Activated CD4-positive, alpha-beta T cell treated with anti-CD3 and anti-CD28 coated beads, Interleukin-2, amount 10 ng/mL, durations not matched to agents 24 days and 14 days (primary cell): ENCODE data around the gene XXYLT1. TPM values are rescaled to one million over a fixed set of nuclear protein-coding genes. Genes with fewer than 3 reads are reported as not detected.
"Not testable (repeated sequence)": the region's sequence is repeated elsewhere in the genome, so short reads cannot be mapped to it uniquely, and the experiment has no call there.

Experiments used
- DNase-seq: peaks from one replicate; pipeline ENCODE4 v3.0.0; 2022
- H3K27ac Mint-ChIP-seq: one replicate; pipeline ENCODE4 v1.8.0; 2022; ENCODE audit warnings: mild to moderate bottlenecking, mixed read lengths
- H3K27me3 Mint-ChIP-seq: one replicate; pipeline ENCODE4 v1.8.0; 2022; ENCODE audit warnings: mixed read lengths
- H3K36me3 Mint-ChIP-seq: one replicate; pipeline ENCODE4 v1.8.0; 2022; ENCODE audit warnings: low read depth, mild to moderate bottlenecking, mixed read lengths
- H3K4me1 Mint-ChIP-seq: one replicate; pipeline ENCODE4 v1.8.0; 2021; ENCODE audit warnings: mixed read lengths
- H3K4me3 Mint-ChIP-seq: one replicate; pipeline ENCODE4 v1.8.0; 2022; ENCODE audit warnings: mild to moderate bottlenecking, moderate library complexity, mixed read lengths
- H3K9me3 Mint-ChIP-seq: one replicate; pipeline ENCODE4 v1.8.0; 2021; ENCODE audit warnings: mixed read lengths
- intact Hi-C: fragments of 100-400 bp; cut with micrococcal nuclease; formaldehyde crosslinking; loops from one replicate; pipeline ENCODE4 v1.15.1; 2023
- total RNA-seq: library from RNA; stranded (reverse); gene quantifications from 2 replicates; pipeline ENCODE4 v1.2.3, GENCODE V29; 2022

The XXYLT1 gene
- total RNA-seq, 1 donor from 2014 or later = 17.4 TPM

GRCh38 chr3:195063581-195064193 lies 207.3 kb downstream of the XXYLT1 start:
- Mint-ChIP-seq H3K9me3 (no peaks in the 10 kb centered on the region), H3K36me3 (no peaks in the 10 kb centered on the region), H3K4me3 (no peak overlapping the region), H3K4me1 (no peaks in the 10 kb centered on the region), H3K27ac (no peak overlapping the region), H3K27me3 (no peaks in the 10 kb centered on the region)
- no peak for DNase-seq
- intact Hi-C loops = no loop called here

- H3K27me3 Mint-ChIP-seq = no peaks in the 10 kb centered on the region
- no peak overlapping the region for H3K27ac Mint-ChIP-seq
- H3K4me3 Mint-ChIP-seq = no peak overlapping the region
- no peaks in the 10 kb centered on the region for H3K4me1 Mint-ChIP-seq
- no peaks in the 10 kb centered on the region for H3K36me3 Mint-ChIP-seq
- intact Hi-C loops = no loop called here
- DNase-seq = no peak
- no peaks in the 10 kb centered on the region for H3K9me3 Mint-ChIP-seq
These were observed 208.0 kb downstream of the XXYLT1 start for GRCh38 chr3:195062866-195063540.

- no peak for DNase-seq
- Mint-ChIP-seq H3K4me1 (no peaks in the 10 kb centered on the region), H3K36me3 (no peaks in the 10 kb centered on the region), H3K9me3 (no peaks in the 10 kb centered on the region), H3K27me3 (no peaks in the 10 kb centered on the region), H3K4me3 (no peak overlapping the region), H3K27ac (no peak overlapping the region)
- intact Hi-C loops = no loop called here
These were observed 209.0 kb downstream of the XXYLT1 start for GRCh38 chr3:195061756-195062655.

- no peak overlapping the region for H3K27ac Mint-ChIP-seq
- no peaks in the 10 kb centered on the region for H3K36me3 Mint-ChIP-seq
- H3K9me3 Mint-ChIP-seq = no peaks in the 10 kb centered on the region
- H3K27me3 Mint-ChIP-seq = no peaks in the 10 kb centered on the region
- intact Hi-C loops = no loop called here
- no peak for DNase-seq
- no peak overlapping the region for H3K4me3 Mint-ChIP-seq
- no peaks in the 10 kb centered on the region for H3K4me1 Mint-ChIP-seq
These were observed 210.2 kb downstream of the XXYLT1 start for GRCh38 chr3:195060531-195061291.

- no peaks in the 10 kb centered on the region for H3K27me3 Mint-ChIP-seq
- intact Hi-C loops = no loop called here
- no peaks in the 10 kb centered on the region for H3K9me3 Mint-ChIP-seq
- H3K4me3 Mint-ChIP-seq = no peak overlapping the region
- H3K36me3 Mint-ChIP-seq = no peaks in the 10 kb centered on the region
- no peaks in the 10 kb centered on the region for H3K4me1 Mint-ChIP-seq
- no peak overlapping the region for H3K27ac Mint-ChIP-seq
- no peak for DNase-seq
These were observed 210.8 kb downstream of the XXYLT1 start for GRCh38 chr3:195060217-195060481.

- Mint-ChIP-seq H3K27me3 (no peaks in the 10 kb centered on the region), H3K4me3 (no peak overlapping the region)
These were observed 211.3 kb downstream of the XXYLT1 start for GRCh38 chr3:195059471-195060216.

GRCh38 chr3:195059006-195059350 lies 212.0 kb downstream of the XXYLT1 start:
- Mint-ChIP-seq H3K27ac (no peak overlapping the region), H3K36me3 (no peaks in the 10 kb centered on the region), H3K4me3 (no peak overlapping the region), H3K4me1 (no peaks in the 10 kb centered on the region), H3K27me3 (no peaks in the 10 kb centered on the region), H3K9me3 (no peaks in the 10 kb centered on the region)
- DNase-seq = no peak
- intact Hi-C loops = no loop called here

More at GRCh38 chr3:195059471-195060216, 211.3 kb downstream of the XXYLT1 start:
- DNase-seq = no peak
- H3K36me3 Mint-ChIP-seq = no peaks in the 10 kb centered on the region
- H3K4me1 Mint-ChIP-seq = no peaks in the 10 kb centered on the region
- intact Hi-C loops = no loop called here
- no peaks in the 10 kb centered on the region for H3K9me3 Mint-ChIP-seq
- no peak overlapping the region for H3K27ac Mint-ChIP-seq

GRCh38 chr3:195058336-195059005 lies 212.5 kb downstream of the XXYLT1 start:
- H3K4me1 Mint-ChIP-seq = no peaks in the 10 kb centered on the region
- H3K36me3 Mint-ChIP-seq = no peaks in the 10 kb centered on the region
- intact Hi-C loops = no loop called here
- H3K4me3 Mint-ChIP-seq = no peak overlapping the region
- H3K9me3 Mint-ChIP-seq = no peaks in the 10 kb centered on the region
- DNase-seq = no peak
- H3K27ac Mint-ChIP-seq = no peak overlapping the region
- no peaks in the 10 kb centered on the region for H3K27me3 Mint-ChIP-seq

GRCh38 chr3:195057716-195058115 lies 213.2 kb downstream of the XXYLT1 start:
- peaks cover 3% of the 10 kb centered on the region for H3K27me3 Mint-ChIP-seq
- intact Hi-C loops = no loop called here
- H3K4me1 Mint-ChIP-seq = no peaks in the 10 kb centered on the region
- no peaks in the 10 kb centered on the region for H3K9me3 Mint-ChIP-seq
- H3K27ac Mint-ChIP-seq = no peak overlapping the region
- no peak overlapping the region for H3K4me3 Mint-ChIP-seq
- no peaks in the 10 kb centered on the region for H3K36me3 Mint-ChIP-seq
- no peak for DNase-seq

GRCh38 chr3:195056506-195056905 lies 214.5 kb downstream of the XXYLT1 start:
- H3K4me3 Mint-ChIP-seq = no peak overlapping the region
- DNase-seq = no peak
- H3K36me3 Mint-ChIP-seq = no peaks in the 10 kb centered on the region
- peaks cover 9% of the 10 kb centered on the region for H3K27me3 Mint-ChIP-seq
- H3K4me1 Mint-ChIP-seq = no peaks in the 10 kb centered on the region
- no peaks in the 10 kb centered on the region for H3K9me3 Mint-ChIP-seq
- intact Hi-C loops = no loop called here
- no peak overlapping the region for H3K27ac Mint-ChIP-seq

- no peak for DNase-seq
- Mint-ChIP-seq H3K4me3 (no peak overlapping the region), H3K9me3 (no peaks in the 10 kb centered on the region), H3K27ac (no peak overlapping the region), H3K27me3 (peaks cover 12% of the 10 kb centered on the region), H3K4me1 (no peaks in the 10 kb centered on the region), H3K36me3 (no peaks in the 10 kb centered on the region)
- intact Hi-C loops = no loop called here
These were observed 216.6 kb downstream of the XXYLT1 start for GRCh38 chr3:195054311-195054710.

GRCh38 chr3:195052939-195053338 lies 218.0 kb downstream of the XXYLT1 start:
- no peak for DNase-seq
- Mint-ChIP-seq H3K9me3 (no peaks in the 10 kb centered on the region), H3K27me3 (peaks cover 12% of the 10 kb centered on the region), H3K4me1 (no peaks in the 10 kb centered on the region), H3K4me3 (no peak overlapping the region), H3K36me3 (no peaks in the 10 kb centered on the region), H3K27ac (no peak overlapping the region)
- intact Hi-C loops = no loop called here

GRCh38 chr3:195050296-195050695 lies 220.7 kb downstream of the XXYLT1 start:
- DNase-seq, H3K9me3 Mint-ChIP-seq, H3K4me3 Mint-ChIP-seq, intact Hi-C loops, H3K36me3 Mint-ChIP-seq, H3K4me1 Mint-ChIP-seq, H3K27ac Mint-ChIP-seq: not testable (repeated sequence)
- peaks cover 12% of the 10 kb centered on the region for H3K27me3 Mint-ChIP-seq
